CD14-positive monocyte (primary cell): ENCODE measurements around the gene AMBP. TPM values are rescaled to one million over a fixed set of nuclear protein-coding genes. Genes with fewer than 3 reads are reported as not detected.

Source experiments
- DNase-seq, 3 donors: peaks; one replicate each; pipeline ENCODE4 v3.0.0-alpha.2; 2011 to 2022
- H2AFZ ChIP-seq: 2 replicates; pipeline ENCODE4 v1.6.0; 2012; ENCODE audit warnings: mild to moderate bottlenecking, low read depth, low read length, inconsistent platforms; ENCODE audit not compliant: insufficient read depth, poor library complexity, severe bottlenecking
- H3K27ac ChIP-seq, 2 donors: 1 replicate in 1 of 2; 2 replicates in 1 of 2; pipeline ENCODE4 v1.5.1; 2012 to 2013; ENCODE audit warnings: low read length in 2 of 2, control low read depth in 1 of 2, inconsistent platforms in 1 of 2, low read depth in 1 of 2, mild to moderate bottlenecking in 1 of 2
- H3K27me3 ChIP-seq, 2 donors: one replicate each; pipeline versions ENCODE4 v1.6.0 to v1.6.1; 2011 to 2013; ENCODE audit warnings: low read length in 2 of 2; ENCODE audit not compliant: control insufficient read depth in 2 of 2, insufficient read depth in 2 of 2
- H3K36me3 ChIP-seq, 2 donors: replicated peaks in 1 of 2; 1 replicate in 1 of 2; 2 replicates in 1 of 2; pipeline versions ENCODE4 v1.5.1 to v1.6.1; 2012 to 2013; ENCODE audit warnings: low read length in 2 of 2, control low read depth in 1 of 2, inconsistent platforms in 1 of 2, mild to moderate bottlenecking in 1 of 2; ENCODE audit not compliant: insufficient read depth in 2 of 2, control insufficient read depth in 1 of 2
- H3K4me1 ChIP-seq, 2 donors: 1 replicate in 1 of 2; 2 replicates in 1 of 2; pipeline versions ENCODE4 v1.5.1 to v1.6.1; 2012 to 2013; ENCODE audit warnings: low read length in 2 of 2, control low read depth in 1 of 2, inconsistent platforms in 1 of 2, mild to moderate bottlenecking in 1 of 2, moderate library complexity in 1 of 2; ENCODE audit not compliant: insufficient read depth in 2 of 2, control insufficient read depth in 1 of 2
- H3K4me2 ChIP-seq: replicated peaks from 2 replicates; pipeline ENCODE3; 2012; ENCODE audit warnings: low read length, moderate library complexity, mild to moderate bottlenecking; ENCODE audit not compliant: poor library complexity, severe bottlenecking; ENCODE audit errors: extremely low read depth
- H3K4me3 ChIP-seq, 3 experiments: fragments of 200-600 bp in 1 of 3; sonication (generic) in 1 of 3; replicated peaks in 1 of 3; 1 replicate in 2 of 3; 2 replicates in 1 of 3; pipeline ENCODE4 v1.5.1; 2011 to 2013; ENCODE audit warnings: low read length in 3 of 3, mild to moderate bottlenecking in 3 of 3, control low read depth in 2 of 3, low read depth in 2 of 3, inconsistent platforms in 1 of 3, moderate library complexity in 1 of 3
- H3K79me2 ChIP-seq: 2 replicates; pipeline ENCODE4 v1.6.0; 2012; ENCODE audit warnings: mild to moderate bottlenecking, control low read depth, inconsistent platforms, low read length, moderate library complexity; ENCODE audit not compliant: insufficient read depth
- H3K9ac ChIP-seq: 2 replicates; pipeline ENCODE4 v1.6.0; 2017; ENCODE audit warnings: low read length, mild to moderate bottlenecking; ENCODE audit not compliant: insufficient read depth, poor library complexity, severe bottlenecking
- H3K9me3 ChIP-seq, 2 donors: replicated peaks in 1 of 2; 1 replicate in 1 of 2; 2 replicates in 1 of 2; pipeline versions ENCODE4 v1.5.1 to v1.6.1; 2012 to 2013; ENCODE audit warnings: low read length in 2 of 2, control low read depth in 1 of 2; ENCODE audit not compliant: control insufficient read depth in 1 of 2, insufficient read depth in 1 of 2
- H4K20me1 ChIP-seq: 2 replicates; pipeline ENCODE4 v1.6.0; 2012; ENCODE audit warnings: mild to moderate bottlenecking, low read length, control low read depth, moderate library complexity; ENCODE audit not compliant: insufficient read depth
- H3K27ac Mint-ChIP-seq, 7 donors: one replicate each; pipeline ENCODE4 v1.8.0; 2020; ENCODE audit warnings: mild to moderate bottlenecking in 7 of 7, mixed read lengths in 7 of 7, moderate library complexity in 6 of 7, inconsistent platforms in 2 of 7
- H3K27me3 Mint-ChIP-seq, 3 donors: one replicate each; pipeline ENCODE4 v1.8.0; 2021 to 2022; ENCODE audit warnings: low read depth in 3 of 3, mild to moderate bottlenecking in 3 of 3, mixed read lengths in 3 of 3, moderate library complexity in 3 of 3, inconsistent platforms in 1 of 3
- H3K36me3 Mint-ChIP-seq, 2 donors: one replicate each; pipeline ENCODE4 v1.8.0; 2020; ENCODE audit warnings: mixed read lengths in 2 of 2, inconsistent platforms in 1 of 2, mild to moderate bottlenecking in 1 of 2
- H3K4me1 Mint-ChIP-seq: one replicate; pipeline ENCODE4 v1.8.0; 2020; ENCODE audit warnings: mild to moderate bottlenecking, mixed read lengths
- H3K4me3 Mint-ChIP-seq, 2 donors: one replicate each; pipeline ENCODE4 v1.8.0; 2020; ENCODE audit warnings: mild to moderate bottlenecking in 2 of 2, mixed read lengths in 2 of 2, moderate library complexity in 1 of 2
- H3K9me3 Mint-ChIP-seq, 7 donors: one replicate each; pipeline ENCODE4 v1.8.0; 2020 to 2022; ENCODE audit warnings: mixed read lengths in 7 of 7, mild to moderate bottlenecking in 6 of 7, moderate library complexity in 6 of 7, inconsistent platforms in 2 of 7
- WGBS: methylation state at CpG from one replicate; pipeline ENCODE4 v1.1.5; 2013; ENCODE audit warnings: missing lambda C conversion rate; ENCODE audit not compliant: insufficient coverage; 5-methylcytosine and 5-hydroxymethylcytosine counted together
- intact Hi-C, 2 donors: fragments of 100-400 bp; cut with micrococcal nuclease; formaldehyde crosslinking; loops; one replicate each; pipeline versions ENCODE4 v1.15.0 to v1.15.1; 2023
- polyA plus RNA-seq, 3 donors: library from polyadenylated mRNA; depleted of rRNA in 1 of 3; unstranded in 2 of 3; stranded (reverse) in 1 of 3; fragments of 300-500 nt in 2 of 3; fragments of >200 nt in 1 of 3; fragmentation: Illumina TruSeq in 2 of 3; gene quantifications; 1 replicate in 2 of 3; 2 replicates in 1 of 3; pipeline ENCODE4 v1.2.3, GENCODE V29; 2012 to 2021
- TF ChIP-seq, protein P1 (sequence below): fragments of 200-600 bp; IDR thresholded peaks from one replicate; pipeline ENCODE4 v1.8.0; 2022; ENCODE audit warnings: antibody characterized with exemption, mild to moderate bottlenecking

AMBP gene
- polyA plus RNA-seq, 3 donors, result not detected

DNA sequence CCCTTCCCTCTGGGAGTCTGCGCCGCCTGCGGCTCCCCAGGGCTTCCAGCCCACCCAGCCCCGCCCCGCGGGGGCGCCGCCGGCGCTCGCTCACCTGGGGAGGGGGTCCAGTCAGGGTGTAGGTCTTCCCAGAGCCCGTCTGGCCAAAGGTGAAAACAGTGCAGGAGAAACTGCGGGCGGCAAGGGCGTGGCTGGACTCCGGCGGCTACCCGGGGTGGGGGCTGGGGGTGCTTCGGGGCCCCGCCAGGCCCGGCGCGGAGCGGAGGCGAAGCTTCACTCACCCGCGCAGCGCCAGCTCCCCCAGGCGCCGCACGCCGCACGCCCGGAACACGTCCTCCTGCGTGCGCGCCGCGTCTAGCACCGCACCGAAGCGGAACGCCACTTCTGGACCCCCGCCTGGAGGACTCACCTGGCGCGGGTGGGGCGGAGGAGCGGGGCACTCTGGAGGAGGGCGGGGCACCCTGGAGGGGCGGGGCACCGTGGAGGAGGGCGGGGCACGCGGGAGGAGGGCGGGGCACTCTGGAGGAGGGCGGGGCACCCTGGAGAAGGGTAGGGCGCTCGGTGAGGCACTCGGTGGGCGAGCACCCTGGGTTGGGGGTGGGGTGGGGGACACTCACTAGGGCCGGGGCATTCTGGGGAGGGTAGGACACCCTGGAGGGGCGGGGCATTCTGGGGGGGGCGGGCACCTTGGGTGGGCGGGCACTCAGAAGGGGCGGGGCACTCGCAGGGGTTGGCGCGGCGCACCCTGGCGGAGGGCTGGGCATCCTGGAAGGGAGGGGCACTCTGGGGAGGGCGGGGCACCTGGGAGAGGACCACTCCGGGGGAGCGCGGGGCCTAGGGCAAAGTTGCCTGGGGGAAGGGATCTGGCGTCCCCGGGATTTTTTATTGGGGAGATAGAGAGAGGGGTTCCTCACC, 20.2 kb upstream of the AMBP start:
- Histone ChIP-seq H3K9me3 (peaks cover 4 to 5% of the 10 kb centered on the region in 2 donors), H3K27ac (no peak overlapping the region), H3K27me3 (peaks cover 3 to 26% of the 10 kb centered on the region in 2 donors), H3K79me2 (no peaks in the 10 kb centered on the region), H2AFZ (peak overlapping the region; percentile 41), H3K4me2 (peak overlapping the region; percentile 68), H3K4me1 (peaks cover 0 to 8% of the 10 kb centered on the region in 2 donors), H3K36me3 (no peaks in the 10 kb centered on the region), H4K20me1 (no peaks in the 10 kb centered on the region), H3K4me3 (peak overlapping the region in 1 of 3 experiments; percentile 65), H3K9ac (peak overlapping the region; percentile 15)
- Mint-ChIP-seq H3K27ac (no peak overlapping the region), H3K36me3 (no peaks in the 10 kb centered on the region), H3K4me1 (peaks cover 4% of the 10 kb centered on the region), H3K9me3 (peaks cover 4 to 19% (median 16%) of the 10 kb centered on the region in 7 donors), H3K4me3 (peak overlapping the region in 1 of 2 donors; percentile 71), H3K27me3 (peaks cover 23 to 54% (median 46%) of the 10 kb centered on the region in 3 donors)
- TF ChIP-seq, protein P1, sequence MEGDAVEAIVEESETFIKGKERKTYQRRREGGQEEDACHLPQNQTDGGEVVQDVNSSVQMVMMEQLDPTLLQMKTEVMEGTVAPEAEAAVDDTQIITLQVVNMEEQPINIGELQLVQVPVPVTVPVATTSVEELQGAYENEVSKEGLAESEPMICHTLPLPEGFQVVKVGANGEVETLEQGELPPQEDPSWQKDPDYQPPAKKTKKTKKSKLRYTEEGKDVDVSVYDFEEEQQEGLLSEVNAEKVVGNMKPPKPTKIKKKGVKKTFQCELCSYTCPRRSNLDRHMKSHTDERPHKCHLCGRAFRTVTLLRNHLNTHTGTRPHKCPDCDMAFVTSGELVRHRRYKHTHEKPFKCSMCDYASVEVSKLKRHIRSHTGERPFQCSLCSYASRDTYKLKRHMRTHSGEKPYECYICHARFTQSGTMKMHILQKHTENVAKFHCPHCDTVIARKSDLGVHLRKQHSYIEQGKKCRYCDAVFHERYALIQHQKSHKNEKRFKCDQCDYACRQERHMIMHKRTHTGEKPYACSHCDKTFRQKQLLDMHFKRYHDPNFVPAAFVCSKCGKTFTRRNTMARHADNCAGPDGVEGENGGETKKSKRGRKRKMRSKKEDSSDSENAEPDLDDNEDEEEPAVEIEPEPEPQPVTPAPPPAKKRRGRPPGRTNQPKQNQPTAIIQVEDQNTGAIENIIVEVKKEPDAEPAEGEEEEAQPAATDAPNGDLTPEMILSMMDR, result no peak
- intact Hi-C loops, result no loop called here
- no peak for DNase-seq
- WGBS, result 1% methylated on average over 55 of the region's 77 CpGs

DNA sequence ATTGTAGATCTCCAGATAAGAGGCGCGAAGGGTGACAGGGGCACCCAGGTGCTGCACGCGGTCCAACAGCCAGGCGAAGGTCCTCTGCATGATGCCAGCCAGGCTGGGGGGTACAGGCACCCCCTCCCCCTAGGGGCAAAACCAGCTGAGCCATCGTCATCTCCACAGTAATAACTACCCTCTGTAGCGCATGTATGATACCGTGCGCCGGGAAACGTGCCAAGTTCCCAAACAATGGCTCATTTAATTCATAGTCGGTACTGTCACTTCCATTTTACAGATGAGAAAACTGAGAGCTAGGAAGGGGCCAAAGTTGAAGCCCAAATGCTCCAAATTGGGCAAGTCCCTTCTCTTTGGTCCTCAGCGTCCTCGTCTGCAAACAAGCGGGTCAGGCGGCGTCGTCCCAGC, 19.5 kb upstream of the AMBP start:
- intact Hi-C loops, result no loop called here
- Mint-ChIP-seq H3K4me1 (peaks cover 4% of the 10 kb centered on the region), H3K27me3 (peaks cover 23 to 49% (median 41%) of the 10 kb centered on the region in 3 donors), H3K27ac (no peak overlapping the region), H3K4me3 (peak overlapping the region in 1 of 2 donors; percentile 71), H3K9me3 (peaks cover 4 to 14% (median 12%) of the 10 kb centered on the region in 7 donors), H3K36me3 (no peaks in the 10 kb centered on the region)
- Histone ChIP-seq H3K4me1 (peaks cover 0 to 8% of the 10 kb centered on the region in 2 donors), H3K79me2 (no peaks in the 10 kb centered on the region), H3K9ac (peak overlapping the region; percentile 15), H3K27me3 (peaks cover 3 to 26% of the 10 kb centered on the region in 2 donors), H3K4me2 (peak overlapping the region; percentile 68), H3K9me3 (peaks cover 4 to 5% of the 10 kb centered on the region in 2 donors), H3K4me3 (peak overlapping the region in 1 of 3 experiments; percentile 65), H2AFZ (no peak overlapping the region), H4K20me1 (no peaks in the 10 kb centered on the region), H3K27ac (no peak overlapping the region), H3K36me3 (no peaks in the 10 kb centered on the region)
- DNase-seq, result no peak
- 18% methylated on average over 16 of the region's 18 CpGs for WGBS
- TF ChIP-seq, protein P1, result no peak
